Measurements from ENCODE around the gene POLR1H.
A peak's percentile ranks its signal among the peaks of the same experiment; 100 is the strongest.

The POLR1H gene

GRCh38 chr6:30041821-30042220, 19.2 kb upstream of the POLR1H start:
- H3K36me3 ChIP-seq (ENCODE audit: insufficient read depth, low read length) = no peaks in the 10 kb centered on the region
- no peak overlapping the region for H3K4me3 ChIP-seq (ENCODE audit: low read length)
- H2AFZ ChIP-seq (ENCODE audit: low read depth, low read length) = no peak overlapping the region
- no peaks in the 10 kb centered on the region for H3K4me1 ChIP-seq (ENCODE audit: insufficient read depth, low read length)
- H3K9me3 ChIP-seq (ENCODE audit: low read length) = no peaks in the 10 kb centered on the region
- no peaks in the 10 kb centered on the region for H3K27me3 ChIP-seq (ENCODE audit: insufficient read depth, low read length)

GRCh38 chr6:30042476-30042875, 18.6 kb upstream of the POLR1H start:
- no peaks in the 10 kb centered on the region for H3K4me1 ChIP-seq (ENCODE audit: insufficient read depth, low read length)
- H3K36me3 ChIP-seq (ENCODE audit: insufficient read depth, low read length) = no peaks in the 10 kb centered on the region
- no peak overlapping the region for H3K4me3 ChIP-seq (ENCODE audit: low read length)
- no peak overlapping the region for H2AFZ ChIP-seq (ENCODE audit: low read depth, low read length)
- H3K9me3 ChIP-seq (ENCODE audit: low read length) = no peaks in the 10 kb centered on the region
- H3K27me3 ChIP-seq (ENCODE audit: insufficient read depth, low read length) = no peaks in the 10 kb centered on the region

DNA sequence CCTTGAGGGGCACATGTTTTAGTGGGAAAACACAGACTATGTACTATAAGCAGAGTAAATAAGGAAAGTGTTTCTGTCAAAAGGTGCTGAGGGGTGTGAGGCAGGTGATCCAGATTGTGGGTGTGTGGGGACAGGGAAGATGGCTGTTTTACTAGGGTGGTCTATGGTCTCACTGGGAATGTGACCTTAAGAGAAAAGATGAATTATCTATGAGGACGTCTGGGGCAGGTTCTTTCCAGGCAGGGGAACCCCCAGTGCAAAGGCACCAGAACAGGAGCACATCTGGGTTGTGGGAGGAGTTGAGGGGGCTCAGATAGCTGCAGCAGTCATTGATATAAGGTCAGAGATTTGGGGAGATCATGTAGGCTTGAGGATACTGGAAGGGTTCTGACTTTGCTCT, 18.2 kb upstream of the POLR1H start:
- Histone ChIP-seq H3K4me1 (ENCODE audit: insufficient read depth, low read length) (no peaks in the 10 kb centered on the region), H3K36me3 (ENCODE audit: insufficient read depth, low read length) (no peaks in the 10 kb centered on the region), H3K27me3 (ENCODE audit: insufficient read depth, low read length) (no peaks in the 10 kb centered on the region), H2AFZ (ENCODE audit: low read depth, low read length) (no peak overlapping the region), H3K4me3 (ENCODE audit: low read length) (no peak overlapping the region), H3K9me3 (ENCODE audit: low read length) (no peaks in the 10 kb centered on the region)

GRCh38 chr6:30043744-30044143, 17.3 kb upstream of the POLR1H start:
- Histone ChIP-seq H2AFZ (ENCODE audit: low read depth, low read length) (no peak overlapping the region), H3K9me3 (ENCODE audit: low read length) (no peaks in the 10 kb centered on the region), H3K4me1 (ENCODE audit: insufficient read depth, low read length) (no peaks in the 10 kb centered on the region)

DNA sequence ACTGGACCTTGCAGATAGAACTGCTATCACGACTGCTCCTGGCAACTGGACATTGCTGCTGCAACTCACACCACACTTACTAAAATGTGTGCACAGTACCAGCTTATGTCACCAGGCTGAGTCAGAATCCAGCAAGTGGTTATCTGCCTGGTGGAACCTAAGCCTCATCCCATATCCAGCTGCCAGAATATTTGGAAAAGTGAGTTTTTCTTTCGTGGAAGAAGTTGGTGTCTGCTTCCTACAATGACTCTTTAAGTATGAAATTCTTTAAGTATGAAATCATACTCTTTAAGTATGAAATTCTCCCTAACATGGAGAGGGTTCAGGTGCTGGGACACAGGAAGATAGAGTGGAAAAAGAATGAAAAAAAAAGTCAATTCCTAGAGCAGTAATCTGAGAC, 16.4 kb upstream of the POLR1H start:
- no peak overlapping the region for H2AFZ ChIP-seq (ENCODE audit: low read depth, low read length)
- H3K4me1 ChIP-seq (ENCODE audit: insufficient read depth, low read length) = no peaks in the 10 kb centered on the region
- no peaks in the 10 kb centered on the region for H3K36me3 ChIP-seq (ENCODE audit: insufficient read depth, low read length)
- H3K9me3 ChIP-seq (ENCODE audit: low read length) = no peaks in the 10 kb centered on the region
- no peak overlapping the region for H3K4me3 ChIP-seq (ENCODE audit: low read length)
- H3K27me3 ChIP-seq (ENCODE audit: insufficient read depth, low read length) = no peaks in the 10 kb centered on the region

More at GRCh38 chr6:30043744-30044143, 17.3 kb upstream of the POLR1H start:
- no peaks in the 10 kb centered on the region for H3K36me3 ChIP-seq (ENCODE audit: insufficient read depth, low read length)
- H3K27me3 ChIP-seq (ENCODE audit: insufficient read depth, low read length) = no peaks in the 10 kb centered on the region
- H3K4me3 ChIP-seq (ENCODE audit: low read length) = no peak overlapping the region

DNA sequence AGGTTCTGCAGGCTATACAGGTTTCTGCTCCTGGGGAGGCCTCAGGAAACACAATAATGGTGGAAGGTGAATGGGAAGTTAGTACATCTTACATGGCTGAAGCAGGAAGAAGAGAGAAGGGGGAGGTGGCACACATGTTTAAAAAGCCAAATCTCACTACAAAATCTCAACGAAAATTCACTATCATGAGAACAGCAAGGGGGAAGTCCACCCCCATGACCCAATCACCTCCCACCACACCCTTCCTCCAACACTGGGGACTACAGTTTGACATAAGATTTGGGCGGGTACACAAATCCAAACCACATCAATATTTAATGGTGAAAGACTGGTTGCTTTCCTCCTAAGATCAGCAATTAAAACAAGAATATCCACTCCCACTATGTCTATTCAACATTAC, 13.8 kb upstream of the POLR1H start:
- H2AFZ ChIP-seq (ENCODE audit: low read depth, low read length) = no peak overlapping the region
- no peak overlapping the region for H3K4me3 ChIP-seq (ENCODE audit: low read length)
- H3K4me1 ChIP-seq (ENCODE audit: insufficient read depth, low read length) = no peaks in the 10 kb centered on the region
- no peaks in the 10 kb centered on the region for H3K27me3 ChIP-seq (ENCODE audit: insufficient read depth, low read length)
- no peaks in the 10 kb centered on the region for H3K36me3 ChIP-seq (ENCODE audit: insufficient read depth, low read length)
- H3K9me3 ChIP-seq (ENCODE audit: low read length) = no peaks in the 10 kb centered on the region

- Histone ChIP-seq H2AFZ (ENCODE audit: low read depth, low read length) (no peak overlapping the region), H3K9me3 (ENCODE audit: low read length) (no peaks in the 10 kb centered on the region), H3K4me1 (ENCODE audit: insufficient read depth, low read length) (peaks cover 3% of the 10 kb centered on the region), H3K36me3 (ENCODE audit: insufficient read depth, low read length) (peaks cover 21% of the 10 kb centered on the region), H3K27me3 (ENCODE audit: insufficient read depth, low read length) (no peaks in the 10 kb centered on the region), H3K4me3 (ENCODE audit: low read length) (no peak overlapping the region)
Measured at GRCh38 chr6:30053682-30054081, 7.4 kb upstream of the POLR1H start.

DNA sequence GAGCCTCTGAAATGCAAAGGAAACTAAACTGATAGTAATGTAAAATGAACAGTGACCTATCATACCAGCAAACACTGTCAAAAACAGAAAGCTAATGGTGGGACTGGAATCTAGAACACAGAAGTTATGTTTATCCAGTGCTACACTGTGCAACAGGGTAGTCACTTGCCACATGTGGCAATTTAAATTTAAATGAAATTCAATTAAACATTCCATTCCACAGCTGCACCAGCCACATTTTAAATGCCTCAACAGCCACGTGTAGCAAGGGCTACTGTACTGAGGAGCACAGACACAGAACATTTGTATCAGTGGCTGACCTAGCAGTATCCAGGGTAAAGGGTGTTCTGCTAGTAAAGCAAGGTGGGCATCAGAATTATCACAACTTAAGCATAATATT, 5.6 kb upstream of the POLR1H start:
- Histone ChIP-seq H3K27me3 (ENCODE audit: insufficient read depth, low read length) (no peaks in the 10 kb centered on the region), H3K4me3 (ENCODE audit: low read length) (no peak overlapping the region), H3K9me3 (ENCODE audit: low read length) (no peaks in the 10 kb centered on the region), H3K36me3 (ENCODE audit: insufficient read depth, low read length) (peaks cover 21% of the 10 kb centered on the region), H2AFZ (ENCODE audit: low read depth, low read length) (no peak overlapping the region), H3K4me1 (ENCODE audit: insufficient read depth, low read length) (peaks cover 17% of the 10 kb centered on the region)

GRCh38 chr6:30060606-30061091, 416 bp upstream of the POLR1H start:
- Histone ChIP-seq H2AFZ (ENCODE audit: low read depth, low read length) (peak overlapping the region; percentile 91), H3K4me1 (ENCODE audit: insufficient read depth, low read length) (peaks cover 25% of the 10 kb centered on the region), H3K9me3 (ENCODE audit: low read length) (no peaks in the 10 kb centered on the region), H3K36me3 (ENCODE audit: insufficient read depth, low read length) (peaks cover 21% of the 10 kb centered on the region), H3K4me3 (ENCODE audit: low read length) (peak overlapping the region; percentile 75), H3K27me3 (ENCODE audit: insufficient read depth, low read length) (no peaks in the 10 kb centered on the region)

GRCh38 chr6:30061858-30062458, 893 bp downstream of the POLR1H start:
- Histone ChIP-seq H3K36me3 (ENCODE audit: insufficient read depth, low read length) (peaks cover 15% of the 10 kb centered on the region), H3K27me3 (ENCODE audit: insufficient read depth, low read length) (no peaks in the 10 kb centered on the region)

DNA sequence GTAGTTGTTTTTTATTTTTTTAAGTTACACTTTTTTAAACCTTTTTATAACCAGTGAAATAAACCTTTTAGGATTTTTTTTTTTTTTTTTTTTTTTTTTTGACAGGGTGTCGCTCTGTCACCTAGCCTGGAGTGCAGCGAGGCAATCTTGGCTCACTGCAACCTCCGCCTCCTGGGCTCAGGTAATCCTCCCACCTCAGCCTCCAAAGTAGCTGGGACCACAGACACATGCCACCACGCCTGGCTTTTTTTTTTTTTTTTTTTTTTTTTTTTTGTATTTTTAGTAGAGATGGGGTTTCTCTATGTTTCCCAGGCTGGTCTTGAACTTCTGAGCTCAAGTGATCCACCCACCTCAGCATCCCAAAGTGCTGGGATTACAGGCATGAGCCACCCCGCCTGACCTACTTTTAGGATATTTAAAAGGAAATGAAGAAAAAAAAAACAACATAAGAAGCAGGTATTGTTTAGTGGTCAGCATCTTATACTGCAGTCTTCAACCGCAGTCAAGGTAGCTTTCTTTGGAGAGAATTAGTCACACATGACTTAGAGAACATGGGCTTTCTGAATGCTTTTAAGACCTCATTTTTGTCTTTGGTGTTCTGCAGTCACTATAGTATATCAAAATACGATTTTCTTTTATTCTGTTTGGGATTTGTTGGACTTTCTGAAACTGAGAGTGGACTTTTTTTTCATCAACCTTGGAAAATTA, 1.6 kb downstream of the POLR1H start:
- no peak overlapping the region for H2AFZ ChIP-seq (ENCODE audit: low read depth, low read length)
- H3K4me1 ChIP-seq (ENCODE audit: insufficient read depth, low read length) = peaks cover 34% of the 10 kb centered on the region
- H3K9me3 ChIP-seq (ENCODE audit: low read length) = no peaks in the 10 kb centered on the region
- peaks cover 9% of the 10 kb centered on the region for H3K36me3 ChIP-seq (ENCODE audit: insufficient read depth, low read length)
- H3K27me3 ChIP-seq (ENCODE audit: insufficient read depth, low read length) = no peaks in the 10 kb centered on the region
- peak overlapping the region; percentile 75 for H3K4me3 ChIP-seq (ENCODE audit: low read length)

More at GRCh38 chr6:30061858-30062458, 893 bp downstream of the POLR1H start:
- Histone ChIP-seq H2AFZ (ENCODE audit: low read depth, low read length) (peak overlapping the region; percentile 91), H3K4me3 (ENCODE audit: low read length) (peak overlapping the region; percentile 75), H3K9me3 (ENCODE audit: low read length) (no peaks in the 10 kb centered on the region), H3K4me1 (ENCODE audit: insufficient read depth, low read length) (peaks cover 31% of the 10 kb centered on the region)

GRCh38 chr6:30063315-30063714, 2.2 kb downstream of the POLR1H start:
- no peaks in the 10 kb centered on the region for H3K27me3 ChIP-seq (ENCODE audit: insufficient read depth, low read length)

GRCh38 chr6:30066082-30066481, 5.0 kb downstream of the POLR1H start:
- peaks cover 26% of the 10 kb centered on the region for H3K4me1 ChIP-seq (ENCODE audit: insufficient read depth, low read length)
- peak overlapping the region; percentile 68 for H3K4me3 ChIP-seq (ENCODE audit: low read length)
- H3K27me3 ChIP-seq (ENCODE audit: insufficient read depth, low read length) = no peaks in the 10 kb centered on the region
- H2AFZ ChIP-seq (ENCODE audit: low read depth, low read length) = peak overlapping the region; percentile 38
- peaks cover 12% of the 10 kb centered on the region for H3K36me3 ChIP-seq (ENCODE audit: insufficient read depth, low read length)
- no peaks in the 10 kb centered on the region for H3K9me3 ChIP-seq (ENCODE audit: low read length)

More at GRCh38 chr6:30063315-30063714, 2.2 kb downstream of the POLR1H start:
- Histone ChIP-seq H3K4me1 (ENCODE audit: insufficient read depth, low read length) (peaks cover 41% of the 10 kb centered on the region), H3K9me3 (ENCODE audit: low read length) (no peaks in the 10 kb centered on the region), H3K36me3 (ENCODE audit: insufficient read depth, low read length) (peaks cover 6% of the 10 kb centered on the region), H3K4me3 (ENCODE audit: low read length) (no peak overlapping the region), H2AFZ (ENCODE audit: low read depth, low read length) (no peak overlapping the region)
